Neural cell (in vitro differentiated cells): ENCODE results near the gene CPSF6.

Experiments
- EZH2 ChIP-seq: fragments of 200-600, 300-800 bp; shearing (Covaris generic), sonication (generic); IDR thresholded peaks from 2 replicates; pipeline ENCODE4 v1.6.1; 2014; ENCODE audit warnings: antibody characterized with exemption, low read length, borderline replicate concordance, mild to moderate bottlenecking; ENCODE audit not compliant: insufficient read depth, poor library complexity, severe bottlenecking
- MXI1 ChIP-seq: fragments of 450-650 bp; conservative IDR thresholded peaks from 2 replicates; pipeline ENCODE4 v1.6.1; 2014; ENCODE audit warnings: antibody characterized with exemption, mild to moderate bottlenecking; ENCODE audit not compliant: poor library complexity, severe bottlenecking
- POLR2AphosphoS5 ChIP-seq: IDR thresholded peaks from 2 replicates; pipeline ENCODE4 v1.6.1; 2012
- TAF1 ChIP-seq: IDR thresholded peaks from 2 replicates; pipeline ENCODE4 v1.6.1; 2012; ENCODE audit warnings: low read depth
- TF ChIP-seq, protein P1 (sequence below): fragments of 450-650 bp; IDR thresholded peaks from 2 replicates; pipeline ENCODE4 v1.5.1; 2014; ENCODE audit warnings: antibody characterized with exemption, mild to moderate bottlenecking, moderate library complexity; ENCODE audit not compliant: poor library complexity, severe bottlenecking

DNA sequence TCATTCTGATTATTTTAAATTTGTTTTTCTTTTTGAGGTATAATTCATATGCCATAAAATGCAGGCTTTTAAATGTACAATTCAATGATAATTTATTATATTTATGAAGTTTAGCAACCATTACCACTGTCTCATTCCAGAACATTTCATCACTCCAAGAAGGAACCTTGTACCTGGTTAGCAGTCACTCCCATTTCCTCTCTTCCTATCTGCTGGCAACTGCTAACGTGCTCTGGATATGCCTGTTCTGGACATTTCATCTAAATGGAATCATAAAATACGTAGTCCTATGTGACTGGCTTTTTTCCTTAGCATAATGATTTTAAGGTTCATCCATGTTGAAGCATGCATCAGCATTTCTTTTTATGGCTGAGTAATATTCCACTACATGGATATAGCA, 15.5 kb downstream of the CPSF6 start:
- TF ChIP-seq POLR2AphosphoS5 (no peak), MXI1 (no peak), TAF1 (no peak), EZH2 (no peak)
- TF ChIP-seq, protein P1, sequence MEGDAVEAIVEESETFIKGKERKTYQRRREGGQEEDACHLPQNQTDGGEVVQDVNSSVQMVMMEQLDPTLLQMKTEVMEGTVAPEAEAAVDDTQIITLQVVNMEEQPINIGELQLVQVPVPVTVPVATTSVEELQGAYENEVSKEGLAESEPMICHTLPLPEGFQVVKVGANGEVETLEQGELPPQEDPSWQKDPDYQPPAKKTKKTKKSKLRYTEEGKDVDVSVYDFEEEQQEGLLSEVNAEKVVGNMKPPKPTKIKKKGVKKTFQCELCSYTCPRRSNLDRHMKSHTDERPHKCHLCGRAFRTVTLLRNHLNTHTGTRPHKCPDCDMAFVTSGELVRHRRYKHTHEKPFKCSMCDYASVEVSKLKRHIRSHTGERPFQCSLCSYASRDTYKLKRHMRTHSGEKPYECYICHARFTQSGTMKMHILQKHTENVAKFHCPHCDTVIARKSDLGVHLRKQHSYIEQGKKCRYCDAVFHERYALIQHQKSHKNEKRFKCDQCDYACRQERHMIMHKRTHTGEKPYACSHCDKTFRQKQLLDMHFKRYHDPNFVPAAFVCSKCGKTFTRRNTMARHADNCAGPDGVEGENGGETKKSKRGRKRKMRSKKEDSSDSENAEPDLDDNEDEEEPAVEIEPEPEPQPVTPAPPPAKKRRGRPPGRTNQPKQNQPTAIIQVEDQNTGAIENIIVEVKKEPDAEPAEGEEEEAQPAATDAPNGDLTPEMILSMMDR, result no peak
